Stimulated activated CD8-positive, alpha-beta memory T cell treated with anti-CD3 and anti-CD28 coated beads, Interleukin-4, amount 100 ng/mL, for 1 hour (primary cell): ENCODE measurements around the gene ZNF316.
"Not testable (repeated sequence)": the region's sequence is repeated elsewhere in the genome, so short reads cannot be mapped to it uniquely, and the experiment has no call there.

Source experiments
- DNase-seq, 2 donors: peaks; one replicate each; pipeline ENCODE4 v3.0.0-alpha.2; 2020; ENCODE audit warnings: low read depth in 2 of 2, low spot score in 1 of 2

ZNF316 gene

DNA sequence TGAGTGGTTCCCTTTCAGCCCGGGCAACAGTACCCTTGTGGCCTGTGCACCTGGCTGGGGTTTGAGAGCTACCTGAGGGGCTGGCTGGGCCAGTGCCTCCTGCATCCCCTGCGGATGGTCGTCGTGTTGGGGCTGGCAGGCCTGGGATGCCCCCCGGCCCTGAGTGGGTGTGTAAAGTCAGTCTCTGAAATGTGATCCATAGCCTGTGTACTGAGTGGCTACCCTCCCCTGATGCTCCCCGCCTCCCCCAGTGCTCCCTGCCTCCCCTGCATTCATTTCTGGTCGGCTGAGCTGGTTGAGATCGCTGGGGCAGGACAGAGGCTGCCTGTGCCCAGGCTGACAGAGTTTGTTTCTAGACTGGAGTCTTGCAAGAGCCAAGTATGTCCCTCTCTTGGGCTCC is 9.3 kb downstream of the ZNF316 start:
- DNase-seq: no peak

- DNase-seq: no peak
Measured at GRCh38 chr7:6647080-6647479, 10.0 kb downstream of the ZNF316 start.

- no peak for DNase-seq
Measured at GRCh38 chr7:6647541-6647940, 10.4 kb downstream of the ZNF316 start.

GRCh38 chr7:6648066-6648814 is 11.1 kb downstream of the ZNF316 start:
- DNase-seq: no peak

DNA sequence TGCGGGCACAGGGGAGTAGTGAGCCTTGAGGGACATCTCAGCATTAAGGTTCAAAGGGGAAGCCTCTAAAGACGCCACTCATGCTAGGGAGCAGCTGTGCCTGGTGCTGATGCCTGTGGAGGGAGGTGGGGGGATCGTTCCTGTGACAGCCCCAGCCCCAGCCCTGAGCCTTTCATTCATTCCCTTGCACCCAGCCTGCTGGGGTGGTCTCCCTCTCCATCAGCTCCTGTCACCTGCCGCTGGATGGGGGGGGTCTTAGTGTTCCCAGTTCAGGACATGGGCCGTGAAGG is 11.6 kb downstream of the ZNF316 start:
- no peak for DNase-seq

- no peak for DNase-seq
Measured at GRCh38 chr7:6649241-6649961, 12.3 kb downstream of the ZNF316 start.

DNA sequence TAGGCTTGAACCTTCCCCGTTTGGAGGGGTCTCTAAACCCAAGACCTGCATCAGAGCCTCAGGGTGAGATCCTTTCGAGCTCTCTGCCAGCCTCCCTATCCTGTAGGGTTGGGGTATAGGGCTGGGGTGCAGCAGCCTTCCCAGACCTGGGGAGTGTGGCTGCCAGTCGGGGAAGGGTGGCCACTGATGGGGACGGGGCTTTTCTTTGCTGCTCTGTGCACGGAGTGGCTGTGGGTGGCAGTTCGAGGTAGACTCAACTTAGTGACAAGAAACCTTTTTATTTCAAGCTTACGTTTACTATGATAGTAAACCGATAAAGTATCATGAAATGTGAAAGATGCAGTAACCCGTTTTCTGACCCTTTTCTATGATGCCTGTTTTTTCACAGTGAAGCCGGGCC is 13.0 kb downstream of the ZNF316 start:
- no peak for DNase-seq

DNA sequence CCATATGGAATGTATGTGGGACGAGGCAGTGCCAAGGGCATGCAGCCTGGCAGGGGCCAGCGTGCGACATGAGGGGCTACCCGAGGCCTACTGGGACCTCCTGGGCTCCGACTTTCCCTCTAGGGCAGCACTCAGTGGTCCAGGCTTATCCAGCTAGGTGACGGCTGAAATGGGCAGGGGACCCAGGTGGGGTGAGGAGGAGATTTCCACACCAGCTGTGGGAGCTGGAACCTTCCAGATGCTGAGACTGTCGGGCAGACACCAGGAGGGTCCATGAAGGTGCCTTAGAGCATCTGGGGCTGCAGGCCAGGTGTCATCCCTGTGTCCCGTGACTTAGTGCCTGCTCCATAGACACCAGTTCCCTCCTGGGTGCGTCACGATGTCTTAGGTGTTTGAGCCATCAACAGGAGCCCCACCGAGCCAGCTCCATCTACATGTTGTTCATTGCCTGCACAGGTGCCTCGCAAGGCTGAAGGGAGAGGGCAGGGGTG is 13.4 kb downstream of the ZNF316 start:
- DNase-seq: no peak

DNA sequence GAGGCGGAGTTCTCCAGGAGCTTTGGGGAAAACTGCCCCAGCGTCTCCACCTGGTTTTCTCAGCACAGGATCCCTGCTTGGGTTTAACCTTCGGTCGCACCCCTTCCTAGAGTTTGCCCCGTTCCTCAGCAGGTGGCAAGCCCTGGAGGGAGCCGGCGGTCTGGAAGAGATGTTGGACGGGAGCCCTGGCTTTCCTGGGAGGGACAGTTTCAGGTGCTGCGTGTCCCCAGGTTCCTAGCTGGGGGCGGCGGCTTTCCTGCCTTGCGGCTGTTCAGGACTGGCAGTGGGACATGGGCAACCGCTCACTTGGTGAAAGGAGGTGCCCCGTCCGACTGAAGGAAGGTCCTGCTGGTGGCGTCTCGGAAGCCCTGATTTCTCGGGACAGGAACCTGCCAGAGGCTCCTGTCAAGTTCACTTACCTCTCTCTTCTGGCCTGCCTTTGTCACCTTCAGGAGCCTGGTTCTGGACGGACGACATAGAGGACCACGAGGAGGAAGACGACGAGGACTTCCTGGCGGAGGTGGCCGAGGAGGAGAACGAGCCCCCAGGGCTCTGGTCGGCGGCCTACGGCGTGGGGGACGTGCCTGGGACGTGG is 14.8 kb downstream of the ZNF316 start:
- DNase-seq: no peak

- no peak for DNase-seq
Measured at GRCh38 chr7:6652446-6653011, 15.4 kb downstream of the ZNF316 start.

DNA sequence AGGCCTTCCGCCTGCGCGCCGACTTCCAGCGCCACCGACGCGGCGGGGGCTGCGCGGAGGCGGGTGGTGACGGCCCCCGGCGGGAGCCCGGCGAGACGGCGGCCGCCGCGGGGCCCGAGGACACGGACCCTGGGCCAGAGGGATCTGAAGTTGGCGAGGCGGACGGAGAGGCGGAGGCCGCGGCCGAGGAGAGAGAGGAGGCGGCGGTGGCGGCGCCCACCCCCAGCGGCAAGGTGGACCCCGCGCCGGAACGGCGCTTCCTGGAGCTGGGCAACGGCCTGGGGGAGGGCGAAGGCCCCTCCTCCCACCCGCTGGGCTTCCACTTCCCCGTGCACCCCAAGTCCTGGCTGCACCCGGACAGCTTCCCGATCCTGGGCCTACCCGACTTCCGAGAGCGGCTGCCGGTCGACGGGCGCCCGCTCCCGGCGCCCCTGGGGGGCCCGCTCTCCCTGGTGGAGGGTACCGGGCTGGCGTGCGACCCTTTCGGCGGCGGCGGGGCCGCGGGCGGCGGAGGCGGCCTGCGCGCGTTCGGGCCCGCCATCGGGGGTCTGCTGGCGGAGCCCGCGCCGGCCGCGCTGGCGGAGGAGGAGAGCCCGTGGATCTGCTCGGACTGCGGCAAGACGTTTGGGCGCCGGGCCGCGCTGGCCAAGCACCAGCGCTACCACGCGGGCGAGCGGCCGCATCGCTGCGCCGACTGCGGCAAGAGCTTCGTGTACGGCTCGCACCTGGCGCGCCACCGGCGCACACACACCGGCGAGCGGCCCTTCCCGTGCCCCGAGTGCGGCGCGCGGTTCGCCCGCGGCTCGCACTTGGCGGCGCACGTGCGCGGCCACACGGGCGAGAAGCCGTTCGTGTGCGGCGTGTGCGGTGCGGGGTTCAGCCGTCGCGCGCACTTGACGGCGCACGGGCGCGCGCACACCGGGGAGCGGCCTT is 16.2 kb downstream of the ZNF316 start:
- DNase-seq: no peak

DNA sequence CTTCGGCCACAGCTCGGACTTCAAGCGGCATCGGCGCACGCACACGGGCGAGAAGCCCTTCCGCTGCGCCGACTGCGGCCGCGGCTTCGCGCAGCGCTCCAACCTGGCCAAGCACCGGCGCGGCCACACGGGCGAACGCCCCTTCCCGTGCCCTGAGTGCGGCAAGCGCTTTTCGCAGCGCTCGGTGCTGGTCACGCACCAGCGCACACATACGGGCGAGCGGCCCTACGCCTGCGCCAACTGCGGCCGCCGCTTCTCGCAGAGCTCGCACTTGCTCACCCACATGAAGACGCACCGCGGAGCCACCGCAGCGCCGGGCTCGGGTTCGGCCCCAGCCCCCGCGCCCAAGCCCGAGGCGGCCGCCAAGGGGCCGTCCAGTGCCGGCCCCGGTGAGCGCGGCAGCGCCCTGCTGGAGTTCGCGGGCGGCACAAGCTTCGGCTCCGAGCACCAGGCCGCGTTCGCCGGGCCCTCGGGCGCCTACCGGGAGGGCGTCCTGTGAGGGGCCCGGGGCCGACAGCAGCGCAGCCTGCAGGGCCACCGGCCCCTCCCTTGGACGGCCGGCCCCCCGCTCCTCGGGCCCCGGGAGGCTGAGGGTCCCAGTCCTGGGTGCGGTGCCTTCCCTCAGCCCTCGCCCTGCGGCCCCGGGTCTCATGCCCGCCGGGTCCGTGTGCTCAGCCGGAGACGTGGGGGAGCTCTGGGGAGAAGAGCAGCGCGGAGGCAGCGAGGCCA is 17.2 kb downstream of the ZNF316 start:
- DNase-seq: no peak

- DNase-seq: no peak
Measured at GRCh38 chr7:6654842-6655610, 17.9 kb downstream of the ZNF316 start.

DNA sequence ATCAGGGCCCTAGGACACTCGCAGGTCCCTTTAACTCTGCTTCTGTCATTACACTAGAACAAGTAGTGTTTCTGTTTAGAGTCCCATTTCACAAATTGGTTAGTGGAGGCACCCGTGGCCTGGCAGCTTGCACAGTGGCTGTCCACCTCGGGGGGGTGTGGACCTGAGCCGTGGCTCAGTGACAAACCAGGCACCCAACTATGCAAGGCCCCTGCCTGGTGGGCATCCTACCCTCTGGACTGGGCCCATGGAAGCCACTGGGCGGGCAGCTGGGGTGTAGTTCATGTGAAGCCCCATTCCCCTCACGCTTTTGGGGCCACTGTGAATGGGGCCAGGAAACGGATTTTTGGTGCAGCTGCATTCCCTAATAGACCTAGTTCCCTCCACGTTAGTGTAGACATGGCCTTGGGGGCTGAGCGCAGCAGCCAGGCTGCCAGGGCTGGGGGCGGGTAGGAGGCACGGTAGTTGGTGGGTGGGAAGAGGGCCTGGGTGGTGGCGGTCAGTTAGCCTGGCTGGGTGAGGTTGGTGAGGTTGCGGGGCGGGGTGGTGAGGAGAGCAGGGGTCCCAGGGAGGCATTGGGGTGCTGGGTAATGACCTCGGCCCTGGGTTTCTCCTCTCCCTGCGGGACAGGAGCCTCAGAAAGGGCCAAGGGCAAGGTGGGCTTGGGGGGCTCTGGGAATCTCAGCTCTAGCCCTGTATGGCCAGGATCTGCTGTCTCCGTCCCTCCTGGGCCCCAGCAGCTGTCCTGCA is 18.7 kb downstream of the ZNF316 start:
- no peak for DNase-seq

GRCh38 chr7:6656413-6656812 is 19.3 kb downstream of the ZNF316 start:
- DNase-seq: no peak

DNA sequence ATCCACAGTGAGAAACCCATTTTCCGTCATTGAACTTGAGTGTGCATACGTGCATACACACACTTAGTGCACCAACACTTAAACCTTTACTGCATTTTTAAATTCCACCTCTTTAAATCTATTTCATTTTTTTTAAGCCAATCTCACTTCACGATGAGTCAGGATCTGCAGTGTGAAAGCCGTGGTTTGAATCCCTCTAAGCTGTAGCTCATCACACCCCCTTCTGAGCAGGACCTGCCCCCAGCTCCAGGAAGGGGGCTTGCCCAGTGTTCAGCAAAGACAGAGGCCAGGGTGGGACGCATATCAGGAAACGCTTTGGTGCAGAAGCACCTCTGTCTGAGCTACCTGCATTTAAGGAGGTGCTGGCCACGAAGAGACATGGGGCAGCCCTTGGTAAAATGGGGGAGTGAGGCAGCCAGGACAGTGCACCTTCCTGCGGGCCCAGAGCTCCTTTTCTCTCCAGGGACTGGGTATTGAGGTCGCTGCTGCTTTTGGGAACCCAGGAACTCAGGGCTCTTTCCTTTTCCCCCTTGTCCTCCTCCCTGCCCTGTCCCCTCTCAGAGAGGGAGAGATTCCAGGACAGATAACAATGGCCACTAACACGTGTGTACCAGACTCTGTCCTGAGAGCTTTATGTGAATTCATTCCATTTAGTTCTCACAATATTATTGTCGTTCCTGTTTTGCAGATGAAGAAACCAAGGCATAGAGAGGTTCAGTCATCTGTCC is 21.7 kb downstream of the ZNF316 start:
- no peak for DNase-seq

GRCh38 chr7:6670851-6671250 is 33.7 kb downstream of the ZNF316 start:
- DNase-seq: not testable (repeated sequence)

- DNase-seq: no peak
Measured at GRCh38 chr7:6675807-6676405, 38.8 kb downstream of the ZNF316 start.
